GM19240 (cell line): ENCODE results near the gene ANAPC16.
"Not testable (repeated sequence)": the region's sequence is repeated elsewhere in the genome, so short reads cannot be mapped to it uniquely, and the experiment has no call there.

ENCODE experiments used
- DNase-seq: peaks from one replicate; pipeline ENCODE4 v3.0.0; 2011; ENCODE audit warnings: low spot score; ENCODE audit not compliant: insufficient read length

ANAPC16 gene

GRCh38 chr10:72215611-72216549, at the start of gene ANAPC16, which contains the start of gene ASCC1:
Gene ANAPC16, plus strand, starts transcription at chr10:72216012. Its CDS starts 7,903 bp downstream, at chr10:72223915.
Gene ASCC1, minus strand, starts transcription at chr10:72216276. Its CDS starts 2,978 bp downstream, at chr10:72213298.
- DNase-seq, result peak; percentile 63

DNA sequence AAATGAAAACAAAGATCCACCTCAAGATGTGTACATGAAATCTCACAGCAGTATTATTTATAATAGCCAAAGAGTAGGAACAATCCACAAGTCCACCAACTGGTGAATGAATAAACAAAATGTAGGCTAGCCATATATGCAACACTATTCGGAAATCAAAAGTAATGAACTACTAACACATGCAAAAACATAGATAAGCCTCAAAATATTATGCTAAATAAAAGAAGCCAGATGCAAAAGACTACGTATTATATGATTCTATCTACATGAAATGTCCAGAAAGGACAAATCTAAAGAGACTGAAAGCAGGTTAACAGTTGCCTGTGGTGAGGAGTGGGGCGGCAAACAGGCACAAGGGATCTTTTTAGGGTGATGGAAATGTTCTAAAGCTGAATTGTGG, 48.7 kb upstream of the ANAPC16 start:
- DNase-seq, result no peak

DNA sequence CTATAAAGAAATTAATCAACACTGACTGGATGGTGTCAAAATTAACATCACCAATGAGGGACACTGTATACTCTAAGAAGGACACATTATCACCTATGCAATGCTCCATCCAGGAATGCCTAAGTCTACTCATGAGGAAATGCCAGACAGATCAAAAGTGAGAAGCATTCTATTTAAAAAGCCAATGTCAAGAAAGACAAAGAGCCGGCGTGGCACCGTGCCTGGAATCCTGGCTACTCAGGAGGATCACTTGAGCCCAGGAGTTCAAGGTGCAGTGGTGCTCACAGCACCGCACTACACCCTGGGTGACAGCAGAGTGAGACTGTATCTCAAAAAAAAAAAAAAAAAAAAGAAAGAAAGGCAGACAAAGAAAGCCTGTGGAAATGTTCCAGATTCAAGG, 45.5 kb upstream of the ANAPC16 start:
- no peak for DNase-seq

- no peak for DNase-seq
Measured at GRCh38 chr10:72170733-72171132, 45.1 kb upstream of the ANAPC16 start.

GRCh38 chr10:72171175-72171630, 44.6 kb upstream of the ANAPC16 start:
- DNase-seq, result no peak

DNA sequence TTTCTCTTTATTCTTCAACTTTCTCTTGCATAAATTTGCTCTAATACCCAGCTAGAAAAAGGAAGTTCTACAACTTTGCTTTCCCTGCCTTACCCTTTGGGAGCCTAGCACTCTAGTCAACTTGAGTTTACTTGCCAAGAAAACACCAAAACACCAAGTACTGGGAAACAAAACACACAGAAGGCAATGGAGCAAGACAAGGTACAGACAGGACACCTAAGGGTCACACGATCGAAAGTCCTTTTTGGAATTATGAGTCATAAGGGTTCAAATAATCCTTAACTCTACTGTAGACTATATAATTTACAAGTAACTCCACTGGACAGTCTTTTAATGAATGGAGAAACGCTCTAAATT, 42.6 kb upstream of the ANAPC16 start:
- no peak for DNase-seq

- no peak for DNase-seq
Measured at GRCh38 chr10:72173619-72174296, 42.1 kb upstream of the ANAPC16 start.

GRCh38 chr10:72174297-72174662, 41.5 kb upstream of the ANAPC16 start:
- no peak for DNase-seq

DNA sequence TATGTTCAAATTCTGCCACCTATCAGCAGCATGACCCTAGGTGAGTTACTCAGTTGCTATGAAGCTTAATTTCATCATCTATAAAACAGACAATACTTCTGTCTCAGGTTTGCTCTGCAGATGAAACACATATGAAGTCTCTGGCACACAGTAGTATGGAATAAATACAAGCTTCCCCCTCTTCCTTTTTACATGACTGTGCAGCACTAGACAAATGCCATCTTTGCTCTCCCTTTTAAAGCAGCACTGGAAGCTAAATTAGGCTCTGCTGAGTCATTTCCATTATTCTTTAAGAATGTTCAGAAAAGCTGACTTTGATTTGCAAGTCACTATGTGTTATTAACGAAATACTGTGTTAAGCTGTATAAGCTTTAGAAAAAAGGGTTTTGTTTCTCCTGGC, 40.7 kb upstream of the ANAPC16 start:
- DNase-seq, result no peak

DNA sequence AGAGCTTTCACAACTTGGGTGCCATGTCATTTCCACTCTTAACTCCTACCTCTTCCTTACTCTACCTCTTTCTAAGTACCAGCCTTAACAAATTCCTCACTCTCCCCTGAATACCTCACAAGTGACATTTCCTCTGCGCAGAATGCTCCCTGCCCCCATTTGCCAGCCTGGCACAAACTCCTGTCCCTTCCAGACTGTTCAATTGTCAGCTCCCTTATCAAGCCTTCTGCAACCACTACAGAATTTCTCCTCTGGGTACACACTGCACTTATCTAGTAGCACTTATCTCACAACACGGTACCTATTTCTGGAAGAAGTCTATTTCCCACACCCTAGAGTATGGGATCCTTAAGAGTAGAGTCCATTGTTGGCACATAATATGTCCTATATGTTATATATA, 39.1 kb upstream of the ANAPC16 start:
- DNase-seq, result no peak

GRCh38 chr10:72177454-72177853, 38.4 kb upstream of the ANAPC16 start:
- DNase-seq, result no peak

DNA sequence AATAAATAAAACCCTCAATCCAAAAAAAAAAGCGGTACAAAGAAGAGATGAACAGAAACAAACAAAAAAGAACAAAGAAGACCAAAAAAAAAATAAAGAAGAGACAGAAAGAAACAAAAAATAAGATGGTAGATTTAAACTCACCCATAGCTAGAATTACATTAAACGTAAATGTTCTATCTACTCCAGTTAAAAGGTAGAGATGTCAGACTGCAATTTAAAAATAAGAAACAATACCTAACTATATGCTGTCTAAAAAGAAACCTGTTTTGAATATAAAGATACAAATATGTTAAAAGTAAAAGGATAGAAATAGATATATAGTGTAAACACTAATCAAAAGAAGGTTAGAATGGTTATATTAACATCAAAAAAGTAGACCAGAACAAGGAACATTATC, 31.7 kb upstream of the ANAPC16 start:
- DNase-seq, result no peak

DNA sequence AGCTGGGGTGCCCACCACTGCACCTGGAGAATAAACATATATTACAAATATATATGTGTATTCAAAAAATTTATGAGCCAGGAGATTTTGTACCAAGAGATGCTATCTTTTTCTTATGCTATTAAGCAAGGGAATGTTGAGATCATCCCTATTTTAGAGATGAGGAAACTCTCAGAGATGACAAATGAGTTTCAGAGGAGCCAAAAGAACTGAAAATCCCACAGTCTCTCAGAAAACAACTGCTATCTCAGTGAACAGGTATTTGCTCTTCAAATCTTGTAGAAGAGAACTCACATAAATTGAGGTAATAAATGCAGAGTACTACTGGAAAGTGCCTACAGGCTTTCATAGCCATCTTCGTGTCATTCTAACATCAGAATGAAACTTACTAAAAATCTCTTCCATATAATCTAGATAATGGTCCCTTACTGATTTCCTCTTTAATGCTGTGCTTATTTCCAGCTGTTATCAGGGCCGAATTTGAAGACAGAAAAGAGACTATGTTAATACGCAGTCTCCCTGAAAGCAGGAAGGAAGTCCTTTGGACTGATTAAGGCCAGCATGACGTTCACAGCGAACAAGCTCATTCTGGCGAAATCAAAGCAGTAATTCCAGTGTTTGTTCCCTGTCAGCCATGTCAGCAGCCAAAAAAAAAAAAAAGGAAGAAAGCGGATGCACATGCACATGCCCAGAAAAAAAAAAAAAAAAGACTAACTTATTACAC, 29.4 kb upstream of the ANAPC16 start:
- DNase-seq, result no peak

- no peak for DNase-seq
Measured at GRCh38 chr10:72186982-72187330, 28.9 kb upstream of the ANAPC16 start.

- no peak for DNase-seq
Measured at GRCh38 chr10:72194949-72195348, 20.9 kb upstream of the ANAPC16 start.

GRCh38 chr10:72200883-72201282, 14.9 kb upstream of the ANAPC16 start:
- DNase-seq, result no peak

- DNase-seq, result no peak
Measured at GRCh38 chr10:72201293-72201692, 14.5 kb upstream of the ANAPC16 start.

DNA sequence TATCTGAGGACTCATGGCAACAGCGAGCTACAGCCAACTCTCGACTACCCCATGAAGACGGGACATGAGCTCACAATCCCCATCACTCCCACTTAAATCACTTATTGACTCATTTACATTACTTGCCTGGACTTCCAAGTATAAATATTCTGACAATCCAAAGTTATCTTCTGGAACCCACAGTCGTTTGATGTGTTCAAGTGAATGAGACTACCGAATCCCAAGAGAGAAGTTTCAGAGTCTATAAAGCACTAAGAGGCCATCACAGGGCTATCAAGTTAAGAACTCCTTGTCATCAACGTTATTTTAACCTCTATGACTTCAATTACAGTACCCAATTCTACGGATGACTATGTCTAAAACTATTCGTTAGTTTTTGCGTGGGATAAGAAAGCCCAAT, 11.5 kb upstream of the ANAPC16 start:
- DNase-seq, result no peak

GRCh38 chr10:72204724-72205123, 11.1 kb upstream of the ANAPC16 start:
- no peak for DNase-seq

DNA sequence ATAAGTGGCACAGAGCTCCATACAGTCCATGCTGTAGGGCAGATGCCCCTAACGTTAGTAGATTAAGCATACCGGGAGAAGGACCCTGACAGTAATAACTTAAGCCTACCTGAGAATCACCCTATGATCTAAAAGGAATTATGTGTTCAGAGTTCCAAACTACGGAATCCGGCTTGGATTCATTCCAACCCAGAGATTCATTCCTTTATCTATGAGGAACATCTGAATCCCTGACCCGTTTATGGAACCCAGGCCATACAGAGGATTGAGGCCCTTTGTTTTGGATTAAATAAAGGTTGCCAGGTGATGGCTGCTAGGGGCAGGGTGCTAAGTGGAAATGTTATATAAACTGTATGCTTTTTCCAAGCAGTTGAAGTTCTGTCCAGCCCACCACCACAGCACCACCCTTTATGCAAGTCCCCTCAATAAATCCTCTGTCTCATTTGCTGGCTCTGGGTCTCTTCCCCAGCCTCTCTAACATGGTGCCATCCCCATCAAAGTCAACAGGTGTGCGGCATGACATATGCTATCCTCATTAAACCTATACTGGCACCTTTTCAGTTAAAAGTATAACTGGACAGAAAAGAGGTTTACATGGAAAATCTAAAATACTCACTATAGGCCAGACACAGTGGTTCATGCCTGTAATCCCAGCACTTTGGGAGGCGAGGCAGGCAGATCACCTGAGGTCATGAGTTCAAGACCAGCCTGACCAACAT, 9.1 kb upstream of the ANAPC16 start:
- DNase-seq, result no peak

- DNase-seq, result not testable (repeated sequence)
Measured at GRCh38 chr10:72208526-72208925, 7.3 kb upstream of the ANAPC16 start.
